MV-4-11 (cell line): ENCODE measurements around the gene PFKFB4.
"Not testable (repeated sequence)": the region's sequence is repeated elsewhere in the genome, so short reads cannot be mapped to it uniquely, and the experiment has no call there.

ENCODE experiments used
- DNase-seq: peaks from one replicate; lab custom pipeline; 2025; lab: John Stamatoyannopoulos, UW

Gene PFKFB4

DNA sequence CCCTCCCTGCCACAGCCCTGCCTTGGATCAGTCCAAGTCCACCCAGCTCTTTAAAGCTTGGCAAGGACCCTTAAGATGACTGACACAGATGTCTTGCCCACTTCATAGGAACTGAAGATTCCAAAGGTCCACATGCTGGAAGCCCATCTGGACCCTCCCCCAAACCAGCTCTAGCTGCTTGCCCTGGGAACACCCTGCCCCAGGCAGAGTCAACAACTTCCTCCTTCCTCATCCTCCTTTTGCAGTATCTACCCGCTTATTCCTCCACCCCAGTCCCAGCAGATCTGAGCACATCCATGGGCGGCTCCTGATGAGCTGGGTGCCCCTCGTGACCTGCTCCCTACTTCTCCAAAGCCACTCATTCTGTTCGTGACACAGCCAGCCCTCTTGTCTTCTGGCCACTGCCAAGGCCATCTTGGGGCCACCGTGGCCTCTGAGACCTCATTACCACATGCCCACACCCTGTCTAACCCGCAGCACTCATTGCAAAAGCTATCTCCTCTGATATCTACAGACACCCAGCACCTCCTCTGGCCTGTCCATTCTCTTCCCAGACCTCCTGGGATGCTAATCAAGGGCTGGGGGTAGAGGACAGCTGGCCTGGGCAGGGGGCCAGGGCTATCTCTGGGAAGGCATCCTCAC is 2.0 kb upstream of the PFKFB4 start:
- peak; percentile 84 for DNase-seq

DNA sequence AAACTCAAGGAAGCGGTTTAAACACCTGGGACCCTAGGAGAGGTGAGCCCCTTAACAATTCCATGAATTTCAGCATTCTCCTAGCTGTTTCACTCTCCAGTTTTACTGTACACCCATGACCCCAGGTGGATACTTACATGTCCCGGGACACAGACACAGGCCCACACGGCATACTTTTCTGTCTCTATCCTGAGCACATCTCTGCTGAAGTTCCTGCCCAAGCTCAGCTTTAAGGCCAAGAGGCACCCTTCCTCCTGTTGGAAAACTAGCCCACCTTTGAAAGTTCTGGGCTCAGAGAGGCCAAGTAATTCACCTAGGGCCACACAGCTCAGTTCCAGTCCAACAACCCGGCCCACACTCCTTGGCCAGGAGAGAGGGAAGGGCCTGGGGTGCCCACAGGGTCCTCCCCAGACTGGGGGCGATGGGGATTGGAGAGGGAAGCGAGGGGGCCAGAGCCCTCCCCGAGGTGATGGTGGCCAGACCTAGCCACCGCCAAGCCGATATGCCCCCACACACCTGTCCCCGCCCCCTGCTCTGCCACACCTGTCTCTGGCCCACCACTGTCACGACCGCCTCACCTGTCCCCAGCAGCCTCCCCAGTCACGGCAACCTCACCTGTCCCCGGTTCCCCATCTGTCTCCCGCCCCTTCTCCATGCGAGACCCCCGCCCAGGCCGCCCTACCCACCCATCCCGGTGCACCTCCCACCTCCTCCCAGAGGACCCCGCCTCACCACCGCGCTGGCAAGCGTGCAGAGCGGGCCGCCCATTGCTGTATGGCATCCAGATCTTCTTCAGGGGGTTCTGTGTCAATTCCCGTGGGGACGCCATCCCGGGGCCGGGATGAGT is 431 bp downstream of the PFKFB4 start:
- DNase-seq, result no peak

DNA sequence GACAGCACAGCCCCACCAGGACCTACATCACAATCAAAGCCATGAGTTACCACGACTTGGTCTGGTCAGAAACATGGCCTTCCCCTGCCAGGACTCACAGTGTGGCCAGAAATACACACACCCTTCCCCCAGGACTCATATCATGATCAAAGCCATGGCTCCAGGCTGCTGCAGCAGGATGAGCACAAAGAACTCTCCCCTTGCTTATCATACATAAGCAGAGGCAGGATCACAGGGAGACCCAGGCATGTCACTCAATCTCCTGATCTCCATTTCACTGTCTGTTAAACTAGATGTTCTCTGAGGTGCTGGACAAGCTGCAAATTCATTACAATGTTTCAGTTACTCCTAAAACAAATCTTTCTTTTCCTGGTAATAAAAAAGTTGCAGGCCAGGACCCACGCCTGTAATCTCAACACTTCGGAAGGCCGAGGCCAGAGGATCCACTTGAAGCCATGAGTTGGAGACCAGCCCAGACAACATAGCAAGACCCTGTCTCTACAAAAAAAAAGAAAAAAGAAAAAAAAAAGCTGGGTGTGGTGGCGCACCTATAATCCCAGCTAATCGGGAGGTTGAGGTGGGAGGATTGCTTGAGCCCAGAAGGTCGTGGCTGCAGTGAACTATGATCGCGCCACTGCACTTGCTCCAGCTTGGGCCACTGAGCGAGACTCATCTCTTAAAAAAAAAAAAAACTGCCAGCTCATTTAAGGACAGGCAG is 1.2 kb downstream of the PFKFB4 start:
- no peak for DNase-seq

DNA sequence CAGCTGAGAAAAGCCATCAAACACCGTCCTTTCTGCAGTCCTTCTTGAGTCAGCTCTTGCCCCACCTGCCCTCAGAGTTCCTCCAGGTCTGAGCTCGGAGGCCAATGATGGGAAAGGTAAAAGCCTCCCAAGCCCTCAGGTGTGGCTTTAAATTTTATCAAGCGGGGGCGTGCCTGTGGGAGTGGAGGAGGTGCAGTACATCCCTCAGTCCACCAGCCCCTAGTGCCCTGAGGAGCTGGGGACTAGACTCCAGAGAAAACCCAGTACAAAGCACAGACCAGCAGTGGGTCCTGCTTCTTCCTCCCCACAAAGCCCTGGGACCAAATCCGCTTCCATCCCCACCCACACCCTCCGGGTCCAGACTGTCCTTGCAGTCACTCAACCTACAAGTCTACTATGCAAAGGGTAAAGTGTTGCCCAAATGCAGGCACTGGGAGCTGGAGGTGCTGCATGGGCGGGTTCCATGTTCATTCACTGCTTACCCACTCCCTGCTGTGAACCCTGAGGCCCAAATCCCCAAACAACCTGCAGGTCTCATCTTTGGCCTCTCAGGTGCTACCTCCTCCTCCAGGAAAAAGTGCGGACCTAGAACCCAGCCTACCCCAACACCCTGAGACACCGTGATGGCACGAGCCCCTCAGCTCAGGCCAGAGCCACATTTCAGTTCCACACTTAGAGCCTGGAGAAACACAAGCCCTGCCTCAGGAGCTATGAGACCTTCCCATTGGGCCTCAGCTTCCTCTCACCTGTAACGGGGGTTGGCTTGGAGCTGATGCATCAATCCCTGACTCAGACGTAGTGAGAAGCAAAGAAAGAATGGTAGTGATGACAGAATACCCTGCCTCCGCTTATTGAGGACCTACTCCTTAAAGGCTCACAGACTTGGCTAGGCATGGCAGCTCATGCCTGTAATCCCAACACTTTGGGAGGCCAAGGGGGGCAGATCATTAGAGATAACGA is 2.4 kb downstream of the PFKFB4 start:
- no peak for DNase-seq

DNA sequence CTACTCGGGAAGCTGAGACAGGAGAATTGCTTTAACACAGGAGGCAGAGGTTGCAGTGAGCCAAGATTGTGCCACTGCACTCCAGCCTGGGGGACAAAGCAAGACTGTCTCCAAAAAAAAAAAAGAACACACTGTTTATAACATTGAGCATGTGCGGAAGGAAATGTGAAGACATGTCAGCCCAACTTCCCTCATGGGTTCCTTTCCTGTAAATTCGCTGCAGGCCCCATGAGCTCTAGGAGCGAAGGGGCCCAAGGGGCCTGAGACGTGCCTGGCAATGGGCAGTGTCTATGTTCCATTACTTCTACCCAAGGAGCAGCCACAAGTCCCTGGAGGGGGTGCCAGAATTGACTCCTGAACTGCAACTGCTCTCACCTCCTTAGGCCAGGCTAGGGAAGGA is 3.2 kb downstream of the PFKFB4 start:
- DNase-seq, result no peak

DNA sequence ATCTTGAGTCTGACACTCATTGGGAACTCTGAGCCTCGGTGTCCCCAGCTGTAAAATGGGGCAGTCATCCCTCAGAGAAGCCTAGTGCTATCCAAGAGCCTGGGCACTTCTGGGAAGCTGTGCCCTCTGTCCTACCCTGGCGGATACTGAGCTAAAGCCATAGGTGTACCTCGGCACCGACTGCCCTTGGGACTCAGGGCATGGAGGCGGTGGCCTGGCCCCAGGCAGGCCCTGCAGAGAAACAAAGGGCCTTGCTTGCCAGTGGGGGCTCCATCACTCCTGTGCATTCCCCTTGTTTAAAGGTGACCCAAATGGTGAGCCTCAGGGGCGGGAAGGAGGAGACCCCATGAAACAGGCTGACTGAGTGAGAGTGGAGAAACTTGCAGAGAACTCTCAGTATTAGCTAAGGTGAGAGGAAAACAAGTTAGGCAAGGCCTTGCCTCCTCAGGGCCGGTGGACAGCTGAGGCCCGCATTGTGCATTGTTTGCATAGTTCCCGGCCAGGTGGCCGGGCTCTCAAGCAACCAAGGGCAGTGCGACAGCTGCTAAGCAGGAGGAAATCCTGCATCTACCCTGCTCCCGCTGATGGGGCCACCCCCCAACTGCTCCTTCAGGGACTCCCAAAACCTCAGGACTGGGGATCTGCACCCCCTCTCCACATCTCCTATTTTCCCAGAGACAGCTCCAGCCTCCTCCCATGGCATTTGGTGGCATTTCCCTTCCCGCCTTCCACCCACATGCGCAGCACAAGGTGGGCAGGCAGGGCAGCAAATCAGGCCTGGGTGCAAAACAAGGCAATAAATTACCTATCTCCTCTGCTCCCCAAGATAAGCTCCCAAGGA is 4.3 kb downstream of the PFKFB4 start:
- no peak for DNase-seq

DNA sequence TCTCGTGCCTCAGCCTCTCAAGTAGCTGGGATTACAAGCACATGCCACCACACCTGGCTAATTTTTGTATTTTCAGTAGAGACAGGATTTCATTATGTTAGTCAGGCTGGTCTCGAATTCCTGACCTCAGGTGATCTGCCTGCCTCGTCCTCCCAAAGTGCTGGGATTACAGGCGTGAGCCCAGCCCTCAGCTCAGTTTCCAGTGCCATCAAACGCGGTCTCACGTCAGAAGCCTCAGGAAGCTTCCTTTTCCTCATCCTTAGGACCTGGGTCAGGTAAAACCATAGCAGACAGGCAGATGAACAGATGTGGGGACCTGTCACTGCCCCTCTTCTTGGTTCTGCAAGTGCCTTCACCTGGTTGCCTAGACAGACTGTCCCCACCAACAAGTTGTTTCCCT is 5.0 kb downstream of the PFKFB4 start:
- not testable (repeated sequence) for DNase-seq

DNA sequence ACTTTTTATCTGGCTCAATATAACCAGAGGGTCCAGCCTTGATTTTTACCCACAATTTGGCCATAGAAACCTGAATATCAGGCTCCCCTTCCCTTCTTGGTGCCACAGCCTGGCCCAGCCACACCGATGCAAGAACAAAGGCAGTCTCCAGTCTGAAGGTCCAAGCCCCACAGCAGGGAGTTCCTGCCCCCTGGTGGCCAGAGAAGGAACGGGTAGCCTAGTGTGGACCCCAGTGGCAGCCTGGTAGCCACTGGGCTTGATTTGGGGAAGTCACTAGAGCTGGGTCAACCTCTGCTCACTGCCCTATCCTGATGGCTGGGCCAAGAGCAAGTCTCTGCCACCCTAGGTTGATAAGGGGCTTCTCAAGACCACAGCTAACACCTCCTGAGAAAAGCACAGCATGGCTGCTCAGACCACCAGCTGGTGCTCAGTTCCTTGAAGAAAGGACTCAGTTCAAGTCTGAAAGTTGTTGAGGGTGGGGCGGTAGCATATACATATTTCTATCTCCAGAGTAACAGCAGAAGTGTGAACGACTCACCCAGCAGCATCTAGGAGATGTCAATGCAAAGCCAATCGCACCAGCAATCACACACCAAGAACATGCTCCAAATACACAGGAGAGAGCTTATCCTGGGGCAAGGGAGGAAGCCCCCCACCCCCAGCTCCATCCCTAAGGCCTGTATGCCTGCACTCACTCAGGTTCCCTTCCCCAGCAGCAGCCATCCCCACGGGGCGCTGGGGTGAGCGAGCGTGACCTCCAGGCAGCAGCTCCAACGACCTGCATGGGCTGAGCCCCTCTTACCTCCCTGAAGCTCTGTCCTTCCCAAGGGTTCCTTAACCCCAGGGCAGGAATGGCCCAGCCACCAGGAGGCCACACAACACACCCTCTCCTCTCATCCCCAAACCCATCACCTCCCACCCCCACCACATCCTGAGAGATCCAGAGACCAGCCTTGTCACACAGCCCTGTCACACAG is 7.6 kb downstream of the PFKFB4 start:
- peak; percentile 88 for DNase-seq

DNA sequence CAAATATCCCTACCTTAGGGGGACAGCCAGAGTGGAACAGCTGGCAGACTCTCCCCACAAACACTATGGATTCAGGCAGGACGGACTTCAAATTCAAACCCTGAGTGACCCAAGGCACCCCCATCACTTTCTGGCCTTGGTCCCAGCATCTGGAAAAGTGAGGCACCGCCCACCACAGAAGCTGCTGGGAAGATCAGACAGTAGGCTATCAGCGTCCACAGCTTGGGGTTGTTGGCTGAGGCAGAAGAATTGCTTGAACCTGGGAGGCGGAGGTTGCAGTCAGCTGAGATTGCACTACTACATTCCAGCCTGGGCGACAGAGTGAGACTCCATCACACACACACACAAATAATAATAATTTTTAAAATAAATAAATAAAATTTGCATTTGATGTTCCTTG is 8.5 kb downstream of the PFKFB4 start:
- no peak for DNase-seq

DNA sequence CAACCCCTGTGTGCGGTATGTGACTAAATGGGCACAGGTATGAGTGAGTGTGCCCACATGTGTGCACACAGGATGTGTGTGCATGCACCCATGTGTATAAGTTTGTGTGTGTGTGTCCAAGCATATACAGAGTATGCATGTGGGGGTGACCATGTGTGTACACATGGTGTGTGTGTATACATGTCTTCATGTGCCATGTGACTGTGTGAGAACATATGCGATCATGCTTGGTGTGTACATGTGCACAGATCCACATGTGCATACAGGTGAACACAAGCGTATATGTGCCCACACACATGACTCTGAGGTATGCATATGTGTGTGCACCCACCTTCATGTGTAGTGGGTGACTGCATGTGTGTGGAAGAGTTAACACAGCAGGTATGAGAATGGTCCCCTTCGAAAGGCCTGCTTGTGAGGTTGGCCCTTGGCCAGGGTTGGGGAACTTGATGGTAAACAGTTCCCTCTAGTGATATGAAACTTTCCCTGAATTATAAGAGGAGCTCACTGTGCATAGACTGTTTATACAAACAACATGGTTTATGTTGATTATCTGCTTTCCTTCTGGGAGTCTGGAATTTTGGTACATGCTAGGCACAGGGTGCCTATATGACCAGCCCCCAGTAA is 10.3 kb downstream of the PFKFB4 start:
- peak; percentile 11 for DNase-seq

DNA sequence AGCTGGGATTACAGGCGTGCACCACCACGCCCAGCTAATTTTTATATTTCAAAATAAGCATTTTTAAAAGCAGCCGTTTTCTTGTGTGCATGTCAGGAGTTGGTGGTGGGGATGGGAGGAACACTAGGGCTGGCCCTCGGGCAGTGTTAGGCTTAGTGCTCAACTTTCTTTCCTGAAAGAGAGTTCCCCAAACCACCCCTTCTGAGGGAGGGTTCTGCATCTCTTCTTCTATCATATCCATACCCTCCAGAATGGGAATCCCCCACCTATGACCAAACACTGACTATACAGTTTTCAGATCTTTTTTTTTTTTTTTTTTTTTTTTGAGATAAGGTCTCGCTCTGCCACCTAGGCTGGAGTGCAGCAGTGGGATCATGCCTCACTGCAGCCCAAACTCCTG is 12.5 kb downstream of the PFKFB4 start:
- DNase-seq, result no peak

DNA sequence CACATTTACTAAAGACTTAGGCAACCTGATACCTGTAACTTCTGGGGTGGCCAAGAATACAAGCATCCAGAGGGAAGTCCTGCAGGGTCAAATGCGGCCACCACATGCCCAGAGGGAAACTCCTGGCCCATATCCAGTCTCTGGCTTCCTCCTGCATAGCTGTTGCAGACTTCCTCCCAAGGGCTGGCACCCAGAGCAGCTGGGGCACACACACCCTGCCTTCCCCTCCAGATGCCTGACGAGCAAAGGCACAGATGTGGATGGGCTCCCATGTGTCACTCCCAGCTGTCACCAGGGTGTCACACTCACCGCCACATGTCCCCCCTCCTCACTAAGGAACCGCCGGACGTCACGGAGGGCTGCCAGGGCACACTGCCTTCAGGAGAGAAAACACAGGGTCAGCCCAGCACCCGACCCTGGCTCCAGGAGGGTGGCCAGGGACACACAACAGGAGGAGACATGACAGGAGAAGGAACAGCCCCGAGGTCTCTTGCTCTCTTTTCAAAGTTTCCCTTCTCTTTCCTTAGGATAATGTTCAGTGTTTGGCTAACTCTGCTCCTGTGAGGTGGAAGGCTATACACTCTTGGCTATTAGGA is 13.2 kb downstream of the PFKFB4 start:
- DNase-seq, result peak; percentile 65

DNA sequence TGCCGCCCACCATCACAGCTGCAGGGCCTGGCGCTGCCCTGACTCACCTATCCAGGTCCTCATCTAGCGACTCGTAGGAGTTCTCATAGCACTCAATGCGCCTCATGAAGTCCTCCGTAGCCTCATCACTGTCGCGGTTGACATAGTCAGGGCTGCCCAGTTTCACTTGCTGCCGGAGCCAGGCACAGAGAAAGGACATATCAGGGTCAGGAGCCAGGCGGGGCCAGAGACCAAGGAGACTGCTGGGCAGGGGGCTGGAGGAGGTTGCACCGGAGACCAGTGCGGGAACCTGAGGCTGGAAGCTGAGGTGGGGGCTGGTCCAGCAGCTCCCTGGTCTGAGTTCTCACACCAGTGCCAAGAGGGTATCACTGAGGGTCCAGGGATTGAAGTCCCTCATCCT is 18.2 kb downstream of the PFKFB4 start:
- DNase-seq, result no peak

DNA sequence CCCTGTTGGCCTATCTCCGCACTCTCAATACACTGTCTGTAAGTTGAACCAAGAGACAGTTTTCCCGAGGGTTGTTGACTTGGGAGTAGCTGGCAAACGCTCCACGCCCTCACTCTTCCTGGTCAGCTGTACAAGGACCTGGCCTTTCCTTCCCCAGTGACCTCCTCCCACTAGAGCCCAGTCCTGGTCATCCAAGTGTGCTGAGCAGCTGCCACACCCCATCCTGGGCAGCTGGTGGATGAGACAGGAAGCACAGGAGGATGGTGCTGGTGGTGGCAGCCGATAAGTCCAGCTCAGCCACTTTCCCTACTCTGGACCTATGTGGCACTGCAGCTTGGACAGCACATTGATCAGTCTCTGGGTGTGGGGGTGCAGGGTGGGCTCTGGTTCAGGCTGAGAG is 19.8 kb downstream of the PFKFB4 start:
- no peak for DNase-seq

DNA sequence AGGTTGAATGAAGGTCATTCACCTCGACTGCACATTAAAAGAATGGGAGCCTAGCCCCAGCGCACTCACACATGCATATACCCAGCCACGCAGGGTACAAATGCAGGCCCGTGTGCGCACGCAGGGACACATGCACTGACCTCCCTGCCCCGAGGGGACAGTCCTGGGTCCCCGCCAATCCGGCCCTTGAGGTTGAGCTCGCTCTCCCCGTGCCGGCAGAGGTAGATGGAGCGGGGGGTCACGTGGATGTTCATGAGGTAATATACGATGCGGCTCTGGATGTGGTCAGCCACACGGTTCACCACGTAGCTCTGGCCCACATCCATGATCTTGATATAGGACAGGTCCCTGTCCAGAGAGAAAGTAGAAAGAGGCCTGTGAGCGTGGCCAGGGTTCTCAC is 20.5 kb downstream of the PFKFB4 start:
- DNase-seq, result no peak

DNA sequence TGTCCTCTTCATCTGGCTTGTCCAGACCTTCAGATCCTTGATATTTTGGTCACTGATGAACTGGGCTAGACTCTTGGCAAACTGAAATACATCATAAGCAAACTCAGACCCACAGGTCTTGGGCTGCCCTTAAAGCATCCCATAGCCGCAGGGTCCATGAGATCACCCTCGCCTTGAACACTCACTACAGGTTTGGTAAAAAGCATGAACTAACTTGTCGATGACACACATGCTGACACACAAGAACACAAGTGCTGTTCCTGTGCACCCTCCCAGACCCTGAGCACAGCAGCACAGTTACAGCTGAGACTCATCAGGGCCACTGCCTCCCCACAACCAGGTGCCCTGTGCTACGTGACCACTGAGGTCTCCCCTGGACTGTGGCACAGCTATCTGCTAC is 21.0 kb downstream of the PFKFB4 start:
- DNase-seq, result no peak

DNA sequence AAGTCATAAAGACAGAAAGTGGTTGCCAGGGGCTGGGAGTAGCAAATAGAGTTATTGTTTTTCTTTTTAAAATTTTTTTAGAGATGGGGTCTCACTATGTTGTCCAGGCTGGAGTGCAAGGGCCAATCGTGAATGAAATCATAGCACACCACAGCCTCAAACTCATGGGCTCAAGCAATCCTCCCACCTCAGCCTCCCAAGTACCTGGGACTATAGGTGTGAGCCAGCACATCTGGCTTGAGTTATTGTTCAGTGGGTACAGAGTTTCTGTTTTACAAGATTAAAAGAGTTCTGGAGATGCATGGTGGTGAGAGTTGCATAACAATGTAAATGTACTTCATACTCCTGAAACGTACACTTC is 23.6 kb downstream of the PFKFB4 start:
- no peak for DNase-seq

DNA sequence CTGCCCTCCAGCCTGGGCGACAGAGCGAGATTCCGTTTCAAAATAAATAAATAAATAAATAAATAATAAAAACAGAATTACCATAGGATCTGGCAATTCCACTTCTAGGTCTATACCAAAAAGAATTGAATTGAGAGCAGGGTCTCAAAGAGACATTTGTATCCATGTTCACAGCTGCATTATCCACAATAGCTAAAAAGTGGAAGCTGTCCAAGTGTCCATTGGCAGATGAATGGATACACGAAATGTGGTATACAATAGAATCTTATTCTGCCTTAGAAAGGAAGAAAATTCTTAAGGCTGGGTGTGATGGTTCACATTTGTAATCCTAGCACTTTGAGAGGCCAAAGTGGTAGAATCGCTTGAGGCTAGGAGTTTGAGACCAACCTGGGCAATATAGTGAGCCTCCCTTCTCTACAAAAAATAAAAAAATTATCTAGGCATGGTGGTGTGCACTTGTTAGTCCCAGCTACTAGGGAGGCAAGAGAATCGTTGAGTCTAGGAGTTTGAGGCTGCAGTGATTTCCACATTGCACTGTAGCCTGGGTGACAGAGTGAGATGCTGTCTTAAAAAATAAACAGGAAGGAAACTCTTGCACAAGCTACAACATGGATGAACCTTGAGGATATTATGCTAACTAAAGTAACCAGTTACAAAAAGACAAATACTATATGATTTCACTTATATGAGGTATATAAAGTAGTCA is 24.2 kb downstream of the PFKFB4 start:
- peak; percentile 48 for DNase-seq
